ENCODE data around the gene EGFL7. TPM values are rescaled to one million over a fixed set of nuclear protein-coding genes. Genes with fewer than 3 reads are reported as not detected.

Gene EGFL7
- total RNA-seq, 1 experiment from 2014 or later, result 38.0 TPM

GRCh38 chr9:136687721-136688223, 25.1 kb downstream of the EGFL7 start:
- WGBS (ENCODE audit: extremely low coverage, insufficient read length, low lambda C conversion rate), result no CpG with 5 or more reads among the region's 37 CpGs

More at GRCh38 chr9:136687721-136688223, 25.1 kb downstream of the EGFL7 start:
- no peak overlapping the region for H3K4ac ChIP-seq (ENCODE audit: low read depth, low read length)
- Mint-ChIP-seq H3K4me3 (peak overlapping the region; percentile 70; a peak in 4 of 5 replicates), H3K9me3 (no peaks in the 10 kb centered on the region), H3K27ac (no peak overlapping the region; a peak in 1 of 7 replicates), H3K36me3 (ENCODE audit: insufficient read depth in 1 of 3, low read depth in 3 of 3) (no peaks in the 10 kb centered on the region), H3K4me1 (peaks cover 4 to 24% of the 10 kb centered on the region in 2 experiments), H3K27me3 (ENCODE audit: low read depth) (peaks cover 19% of the 10 kb centered on the region)
- no peak overlapping the region for H2BK20ac ChIP-seq (ENCODE audit: low read depth, low read length, poor library complexity, severe bottlenecking)
- H2BK120ac ChIP-seq (ENCODE audit: low read depth, low read length, poor library complexity, severe bottlenecking), result no peak overlapping the region
- no peak overlapping the region for H4K8ac ChIP-seq (replicated peaks; ENCODE audit: insufficient read length, low read depth, low read length)
- peaks cover 9% of the 10 kb centered on the region for H3K23me2 ChIP-seq (ENCODE audit: insufficient read length, low read depth, low read length, poor library complexity, severe bottlenecking)
- H3K79me1 ChIP-seq (ENCODE audit: insufficient read depth, low read depth, low read length, poor library complexity, severe bottlenecking), result peaks cover 4% of the 10 kb centered on the region
- no peak overlapping the region for H3K23ac ChIP-seq (ENCODE audit: insufficient read length, low read depth, low read length)
- no peak overlapping the region for H2AK5ac ChIP-seq (ENCODE audit: insufficient read length, low read length)
- no peak overlapping the region for H3K9ac ChIP-seq (ENCODE audit: extremely low read depth, insufficient read length, low read length)
- H3K79me2 ChIP-seq (ENCODE audit: insufficient read depth, low read length), result no peaks in the 10 kb centered on the region; the same call in 1 of the 2 replicates
- no peak for DNase-seq
- no peaks in the 10 kb centered on the region for H3K9me3 ChIP-seq (ENCODE audit: control insufficient read depth, low read depth, low read length)
- no peak overlapping the region for H3K18ac ChIP-seq (ENCODE audit: insufficient read length, low read depth, low read length)
- H2BK5ac ChIP-seq (ENCODE audit: insufficient read length, low read length), result no peak overlapping the region
- no peak overlapping the region for H2AFZ ChIP-seq (ENCODE audit: low read length)
- TF ChIP-seq CTCF (conservative IDR thresholded peaks at IDR 0.05), result no peak
- peak overlapping the region; percentile 19 for H3K4me2 ChIP-seq (ENCODE audit: insufficient read depth, insufficient read length, low read length)
- H2BK15ac ChIP-seq (ENCODE audit: low read depth, low read length), result no peak overlapping the region
- H4K91ac ChIP-seq (ENCODE audit: insufficient read length, low read depth, low read length), result no peak overlapping the region
- no peak overlapping the region for H3T11ph ChIP-seq (ENCODE audit: low read length)
- H4K20me1 ChIP-seq (ENCODE audit: control insufficient read depth, insufficient read depth, insufficient read length), result no peaks in the 10 kb centered on the region
- no peak overlapping the region for H3K14ac ChIP-seq (ENCODE audit: insufficient read depth, low read length)
- H3K27ac ChIP-seq (ENCODE audit: insufficient read length, low read depth, low read length), result no peak overlapping the region
- H2BK12ac ChIP-seq (ENCODE audit: insufficient read length, low read depth, low read length), result no peak overlapping the region
- H4K5ac ChIP-seq (ENCODE audit: insufficient read length, low read depth, low read length), result no peak overlapping the region
- H3K56ac ChIP-seq (ENCODE audit: insufficient read length, low read depth, low read length), result no peak overlapping the region
- no peaks in the 10 kb centered on the region for H3K27me3 ChIP-seq (ENCODE audit: insufficient read depth, low read length)
- no peaks in the 10 kb centered on the region for H3K4me1 ChIP-seq (ENCODE audit: insufficient read depth, low read length)

Data from H9 (cell line).